Spinal cord (tissue), 10 donors: ENCODE measurements around the gene DYNC1I1. TPM values are rescaled to one million over a fixed set of nuclear protein-coding genes. Genes with fewer than 3 reads are reported as not detected.

Source experiments
- DNase-seq, 6 donors: peaks; one replicate each; pipeline versions ENCODE4 v3.0.0 to v3.0.0-alpha.2; 2013 to 2015; ENCODE audit warnings: low spot score in 6 of 6, low read depth in 4 of 6
- H3K27ac ChIP-seq: one replicate; pipeline ENCODE4 v1.5.1; 2013; ENCODE audit warnings: low read depth, low read length, control low read depth
- H3K27me3 ChIP-seq: one replicate; pipeline ENCODE4 v1.6.1; 2013; ENCODE audit warnings: low read length; ENCODE audit not compliant: control insufficient read depth, insufficient read depth
- H3K36me3 ChIP-seq: one replicate; pipeline ENCODE4 v1.6.1; 2013; ENCODE audit warnings: low read length; ENCODE audit not compliant: control insufficient read depth, insufficient read depth
- H3K4me1 ChIP-seq: one replicate; pipeline ENCODE4 v1.6.1; 2013; ENCODE audit warnings: low read length; ENCODE audit not compliant: control insufficient read depth, insufficient read depth
- H3K4me3 ChIP-seq: one replicate; pipeline ENCODE4 v1.5.1; 2013; ENCODE audit warnings: low read depth, low read length, control low read depth
- H3K9me3 ChIP-seq: one replicate; pipeline ENCODE4 v1.6.1; 2013; ENCODE audit warnings: low read length; ENCODE audit not compliant: control insufficient read depth, insufficient read depth
- WGBS: methylation state at CpG from one replicate; pipeline ENCODE4 v1.1.5; 2013; ENCODE audit warnings: missing lambda C conversion rate; ENCODE audit not compliant: insufficient coverage; 5-methylcytosine and 5-hydroxymethylcytosine counted together
- polyA plus RNA-seq, 2 donors: library from polyadenylated mRNA; unstranded; fragments of 120-200 nt; gene quantifications; one replicate each; pipeline ENCODE4 v1.2.1, GENCODE V29; 2013; ENCODE audit not compliant: insufficient read length in 2 of 2
- total RNA-seq, 2 donors: library from RNA; depleted of rRNA in 1 of 2; stranded (reverse); fragments of 120-200 nt in 1 of 2; fragments of >200 nt in 1 of 2; gene quantifications; one replicate each; pipeline versions ENCODE4 v1.2.3 to v1.2.4, GENCODE V29; 2013 to 2014
- donor health status: healthy.

Gene DYNC1I1
- total and polyA plus RNA-seq, 4 donors = 34.6 to 66.8 (median 44.2) TPM

- no peak overlapping the region for H3K4me3 ChIP-seq
- no peak for DNase-seq
- no peaks in the 10 kb centered on the region for H3K27me3 ChIP-seq
- no peak overlapping the region for H3K27ac ChIP-seq
- H3K36me3 ChIP-seq = no peaks in the 10 kb centered on the region
- no CpG with 5 or more reads among the region's 1 CpG for WGBS
- H3K9me3 ChIP-seq = no peaks in the 10 kb centered on the region
- H3K4me1 ChIP-seq = no peaks in the 10 kb centered on the region
Measured at GRCh38 chr7:95805909-95806308, 33.6 kb downstream of the DYNC1I1 start.

GRCh38 chr7:95808396-95808795, 36.0 kb downstream of the DYNC1I1 start:
- H3K27ac ChIP-seq = no peak overlapping the region
- peak in 1 of 6 donors; percentile 64 for DNase-seq
- H3K9me3 ChIP-seq = no peaks in the 10 kb centered on the region
- H3K27me3 ChIP-seq = no peaks in the 10 kb centered on the region
- WGBS = no CpG with 5 or more reads among the region's 2 CpGs
- no peaks in the 10 kb centered on the region for H3K36me3 ChIP-seq
- no peak overlapping the region for H3K4me3 ChIP-seq
- no peaks in the 10 kb centered on the region for H3K4me1 ChIP-seq

- H3K4me1 ChIP-seq = no peaks in the 10 kb centered on the region
- no peaks in the 10 kb centered on the region for H3K9me3 ChIP-seq
- H3K27ac ChIP-seq = no peak overlapping the region
- peak in 2 of 6 donors; percentile 29 to 93 for DNase-seq
- no peak overlapping the region for H3K4me3 ChIP-seq
- WGBS = no CpG with 5 or more reads among the region's 5 CpGs
- H3K27me3 ChIP-seq = no peaks in the 10 kb centered on the region
- H3K36me3 ChIP-seq = no peaks in the 10 kb centered on the region
Measured at GRCh38 chr7:95811846-95812445, 39.6 kb downstream of the DYNC1I1 start.

GRCh38 chr7:95814721-95815120, 42.4 kb downstream of the DYNC1I1 start:
- 80% methylated on average over 2 of the region's 3 CpGs for WGBS
- DNase-seq = no peak
- H3K4me3 ChIP-seq = no peak overlapping the region
- H3K36me3 ChIP-seq = no peaks in the 10 kb centered on the region
- H3K27ac ChIP-seq = no peak overlapping the region
- H3K4me1 ChIP-seq = no peaks in the 10 kb centered on the region
- no peaks in the 10 kb centered on the region for H3K9me3 ChIP-seq
- H3K27me3 ChIP-seq = no peaks in the 10 kb centered on the region

- no peak for DNase-seq
- H3K27me3 ChIP-seq = no peaks in the 10 kb centered on the region
- H3K4me1 ChIP-seq = no peaks in the 10 kb centered on the region
- H3K9me3 ChIP-seq = no peaks in the 10 kb centered on the region
- no peak overlapping the region for H3K27ac ChIP-seq
- no peaks in the 10 kb centered on the region for H3K36me3 ChIP-seq
- 88% methylated on average over 4 of the region's 6 CpGs for WGBS
- H3K4me3 ChIP-seq = no peak overlapping the region
Measured at GRCh38 chr7:95817866-95818640, 45.7 kb downstream of the DYNC1I1 start.

- Histone ChIP-seq H3K4me3 (no peak overlapping the region), H3K27ac (no peak overlapping the region), H3K36me3 (no peaks in the 10 kb centered on the region), H3K9me3 (no peaks in the 10 kb centered on the region), H3K4me1 (no peaks in the 10 kb centered on the region), H3K27me3 (no peaks in the 10 kb centered on the region)
- WGBS = 100% methylated on average over 2 of the region's 7 CpGs
- no peak for DNase-seq
Measured at GRCh38 chr7:95820778-95821177, 48.4 kb downstream of the DYNC1I1 start.

GRCh38 chr7:95822717-95823116, 50.4 kb downstream of the DYNC1I1 start:
- no CpG with 5 or more reads among the region's 3 CpGs for WGBS
- no peaks in the 10 kb centered on the region for H3K4me1 ChIP-seq
- no peak for DNase-seq
- H3K36me3 ChIP-seq = no peaks in the 10 kb centered on the region
- H3K9me3 ChIP-seq = no peaks in the 10 kb centered on the region
- H3K4me3 ChIP-seq = no peak overlapping the region
- H3K27me3 ChIP-seq = no peaks in the 10 kb centered on the region
- H3K27ac ChIP-seq = no peak overlapping the region

- H3K27me3 ChIP-seq = no peaks in the 10 kb centered on the region
- no peaks in the 10 kb centered on the region for H3K4me1 ChIP-seq
- DNase-seq = no peak
- no peaks in the 10 kb centered on the region for H3K9me3 ChIP-seq
- H3K36me3 ChIP-seq = no peaks in the 10 kb centered on the region
- WGBS = 82% methylated on average over 2 of the region's 5 CpGs
- no peak overlapping the region for H3K4me3 ChIP-seq
- H3K27ac ChIP-seq = no peak overlapping the region
Measured at GRCh38 chr7:95824616-95825015, 52.3 kb downstream of the DYNC1I1 start.

- Histone ChIP-seq H3K4me3 (no peak overlapping the region), H3K36me3 (no peaks in the 10 kb centered on the region), H3K27me3 (no peaks in the 10 kb centered on the region), H3K9me3 (no peaks in the 10 kb centered on the region), H3K4me1 (no peaks in the 10 kb centered on the region), H3K27ac (no peak overlapping the region)
- WGBS = 11% methylated on average over 1 of the region's 4 CpGs
- DNase-seq = peak in 1 of 6 donors; percentile 80
Measured at GRCh38 chr7:95828824-95829790, 56.8 kb downstream of the DYNC1I1 start.
